GM21717 (cell line): ENCODE measurements around the gene TRIM31.
A peak's percentile ranks its signal among the peaks of the same experiment; 100 is the strongest.

Experiments
- ATAC-seq: cut with Tn5 transposase; IDR thresholded peaks from one replicate; pipeline ENCODE4 v1.9.1; 2021; ENCODE audit warnings: mild to moderate bottlenecking, moderate library complexity; ENCODE audit not compliant: unreplicated experiment

Gene TRIM31

GRCh38 chr6:30113003-30113759 lies at the start of gene TRIM31:
Gene TRIM31 (minus strand): TSS chr6:30113090. CDS start chr6:30112805, 285 bp downstream.
- ATAC-seq, result peak; percentile 38

DNA sequence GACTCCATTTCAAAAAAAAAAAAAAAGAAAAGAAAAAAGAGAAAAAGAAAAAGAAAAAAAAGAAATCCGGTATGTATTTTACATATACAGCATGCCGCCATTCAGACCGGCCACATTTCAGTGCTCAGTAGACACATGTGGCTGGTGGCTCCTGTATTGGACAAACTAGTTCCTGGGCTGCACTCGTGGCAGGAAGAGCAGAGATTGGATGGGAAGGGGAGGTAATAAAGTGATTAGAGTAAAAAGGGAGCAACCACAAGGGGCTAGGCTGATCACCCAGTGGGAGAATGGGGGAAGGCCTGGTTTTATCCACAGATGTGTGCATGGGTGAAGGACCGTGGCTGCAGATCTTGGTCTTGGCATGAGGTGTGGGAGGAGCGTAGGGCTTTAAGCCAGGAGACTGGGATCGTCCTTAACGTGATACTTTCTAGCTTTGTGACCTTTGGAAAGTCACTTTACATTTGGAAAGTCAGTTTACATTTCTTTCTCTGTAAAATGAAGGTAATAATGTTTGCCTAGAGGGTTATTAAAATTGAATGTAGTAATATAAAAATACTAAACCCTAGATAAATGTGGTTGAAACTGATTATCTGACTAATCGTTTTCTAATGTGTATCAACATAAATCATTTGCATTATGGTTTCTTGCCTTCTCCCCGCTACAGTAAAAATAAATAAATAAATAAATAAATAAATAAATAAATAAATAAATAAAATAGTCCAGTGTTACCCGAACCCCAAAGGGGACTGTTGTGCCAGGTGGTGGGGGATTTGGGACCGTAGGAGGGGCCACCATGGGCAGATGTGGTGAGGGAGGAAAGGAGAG lies 49.6 kb upstream of the TRIM31 start:
- ATAC-seq, result no peak

DNA sequence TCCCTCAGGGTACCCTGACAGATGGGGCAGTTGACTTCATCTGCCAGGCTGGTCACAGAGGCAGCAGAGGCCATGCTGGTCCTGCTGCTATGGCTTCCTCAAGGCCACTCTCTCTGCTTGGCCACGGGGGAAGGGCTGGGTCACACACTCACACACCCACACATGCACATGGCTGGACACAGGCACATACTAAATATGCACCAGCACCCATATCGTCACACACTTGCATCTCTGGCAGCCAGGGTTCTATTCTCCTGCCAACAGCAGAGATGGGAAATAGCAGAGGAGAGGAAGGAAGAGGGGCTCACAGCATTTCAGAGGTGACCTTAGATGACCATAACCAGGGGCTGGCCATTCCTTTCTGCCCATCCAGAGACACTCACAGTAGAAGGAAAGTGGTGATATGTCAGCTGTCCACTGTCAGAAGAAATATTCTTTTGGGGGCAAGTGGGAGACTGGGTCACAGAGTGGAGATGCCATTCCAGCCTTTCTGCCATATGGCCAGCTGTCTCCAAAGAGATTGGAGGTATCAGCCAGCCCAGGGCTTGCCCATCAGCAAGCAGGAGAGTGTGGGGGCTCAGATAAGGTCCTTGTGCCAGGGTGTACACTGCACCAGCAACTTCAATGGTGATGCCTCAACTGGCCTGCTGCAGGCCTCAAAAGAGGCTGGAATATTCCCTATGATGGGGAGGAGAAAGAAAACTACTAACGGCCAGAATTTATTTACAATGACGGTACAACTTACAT lies 48.1 kb upstream of the TRIM31 start, which contains the start of gene TRIM10:
TRIM10 (minus strand) TSS at position 427 of the 747 bp plus-strand sequence; CDS start at position 74, 353 bp downstream.
- ATAC-seq, result no peak

- no peak for ATAC-seq
These were observed 47.3 kb upstream of the TRIM31 start for GRCh38 chr6:30160008-30160784.

DNA sequence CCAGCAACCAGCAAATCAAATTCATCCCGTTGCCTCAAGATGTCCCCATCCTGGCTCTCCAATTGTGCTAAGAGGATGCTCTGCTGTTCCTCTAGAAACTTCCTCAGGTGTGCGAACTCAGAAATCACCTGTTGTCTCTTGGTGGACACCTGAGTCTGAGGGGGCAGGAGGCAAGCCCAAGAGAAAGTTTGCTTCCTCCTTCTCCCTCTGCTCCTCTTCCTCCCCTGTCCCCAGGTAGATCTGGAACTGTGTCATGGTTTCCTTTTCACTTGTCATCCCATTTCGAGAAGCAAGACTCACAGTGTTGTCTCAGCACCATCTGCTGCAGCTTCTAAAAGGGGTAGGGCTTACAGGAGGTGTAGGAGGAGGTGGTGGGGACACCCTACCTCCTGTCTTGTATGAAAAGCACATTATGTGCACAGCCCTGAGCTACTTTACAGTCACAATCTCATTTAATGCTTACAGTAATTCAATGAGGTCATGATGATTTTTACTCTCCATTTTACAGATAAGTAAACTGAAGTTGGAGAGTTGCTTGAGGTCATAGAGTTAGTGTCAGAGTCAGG lies 45.7 kb upstream of the TRIM31 start:
- ATAC-seq, result no peak

- no peak for ATAC-seq
These were observed 45.1 kb upstream of the TRIM31 start for GRCh38 chr6:30157999-30158398.

- no peak for ATAC-seq
These were observed 44.7 kb upstream of the TRIM31 start for GRCh38 chr6:30157581-30157980.

DNA sequence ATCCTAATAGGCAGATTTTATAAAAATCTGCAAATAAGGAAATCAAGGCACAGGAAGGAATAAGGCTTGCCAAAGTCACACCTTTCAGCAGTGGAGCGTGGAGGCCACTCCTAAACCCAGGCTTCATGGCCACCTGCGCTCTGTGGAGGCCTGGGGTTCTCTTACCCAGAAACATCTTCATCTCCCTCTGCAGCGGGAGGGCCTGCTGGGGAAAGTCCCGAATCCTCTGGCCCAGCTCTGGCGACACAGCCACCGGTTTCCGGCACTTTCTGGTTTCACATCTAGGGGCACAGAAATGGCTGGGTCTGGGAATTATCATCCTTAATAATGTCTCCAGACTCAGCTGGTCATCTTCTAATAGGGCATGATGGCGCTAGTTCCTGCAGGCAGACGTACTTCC lies 43.9 kb upstream of the TRIM31 start:
- ATAC-seq, result no peak

- no peak for ATAC-seq
These were observed 43.3 kb upstream of the TRIM31 start for GRCh38 chr6:30156262-30156599.

DNA sequence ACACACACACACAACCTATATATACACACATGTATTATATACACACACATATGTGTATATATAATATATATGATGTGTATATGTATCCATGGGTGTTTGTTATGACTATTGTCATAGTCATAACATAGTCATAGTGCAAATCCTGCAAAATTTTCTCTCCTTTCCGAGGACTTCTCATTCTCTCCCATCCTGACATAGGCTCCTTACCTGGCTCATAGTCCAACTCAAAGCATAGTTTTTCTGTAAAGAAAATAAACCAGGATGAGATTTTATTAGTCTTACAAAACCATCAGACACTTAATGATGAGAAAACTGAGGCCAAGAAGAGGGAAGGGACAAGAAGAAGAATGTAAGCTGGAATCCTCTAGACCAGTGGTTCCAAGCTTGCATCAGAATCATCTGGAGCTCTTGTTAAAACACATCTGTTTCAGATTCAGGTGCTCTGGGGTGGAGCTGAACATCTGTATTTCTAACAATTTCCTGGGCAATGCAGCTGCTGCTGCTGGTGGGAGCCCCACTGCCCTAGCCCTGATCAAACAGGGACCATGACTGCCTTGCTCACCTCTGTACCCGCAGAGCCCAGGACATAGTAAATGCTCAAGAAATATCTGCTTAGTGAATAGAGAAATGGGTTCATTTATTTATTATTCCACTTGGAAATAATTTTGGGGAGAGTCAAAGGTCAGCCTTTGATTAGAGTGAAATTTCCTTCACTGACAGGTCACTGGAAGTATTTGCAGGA lies 42.8 kb upstream of the TRIM31 start:
- ATAC-seq, result no peak

GRCh38 chr6:30154709-30155519 lies 42.0 kb upstream of the TRIM31 start:
- no peak for ATAC-seq

DNA sequence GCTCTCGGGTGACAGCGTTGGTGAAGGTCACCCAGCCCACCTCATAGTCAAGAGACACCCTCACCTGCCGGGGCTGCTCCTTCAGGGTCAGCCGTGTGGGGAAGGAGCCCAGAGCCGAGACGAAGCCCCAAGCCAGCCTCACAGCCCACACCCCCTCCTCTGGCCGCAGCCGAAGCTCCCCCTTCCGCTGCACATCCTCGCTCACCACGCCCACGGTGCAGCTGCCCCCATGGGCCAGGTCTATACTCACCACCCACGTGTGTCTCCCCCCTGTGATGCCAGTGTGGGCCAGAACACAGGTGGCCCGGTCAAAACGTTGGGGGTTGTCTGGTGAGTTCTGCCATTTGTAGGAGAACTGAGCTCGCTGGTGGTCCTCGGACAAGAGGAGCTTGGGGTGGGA lies 41.2 kb upstream of the TRIM31 start:
- no peak for ATAC-seq

DNA sequence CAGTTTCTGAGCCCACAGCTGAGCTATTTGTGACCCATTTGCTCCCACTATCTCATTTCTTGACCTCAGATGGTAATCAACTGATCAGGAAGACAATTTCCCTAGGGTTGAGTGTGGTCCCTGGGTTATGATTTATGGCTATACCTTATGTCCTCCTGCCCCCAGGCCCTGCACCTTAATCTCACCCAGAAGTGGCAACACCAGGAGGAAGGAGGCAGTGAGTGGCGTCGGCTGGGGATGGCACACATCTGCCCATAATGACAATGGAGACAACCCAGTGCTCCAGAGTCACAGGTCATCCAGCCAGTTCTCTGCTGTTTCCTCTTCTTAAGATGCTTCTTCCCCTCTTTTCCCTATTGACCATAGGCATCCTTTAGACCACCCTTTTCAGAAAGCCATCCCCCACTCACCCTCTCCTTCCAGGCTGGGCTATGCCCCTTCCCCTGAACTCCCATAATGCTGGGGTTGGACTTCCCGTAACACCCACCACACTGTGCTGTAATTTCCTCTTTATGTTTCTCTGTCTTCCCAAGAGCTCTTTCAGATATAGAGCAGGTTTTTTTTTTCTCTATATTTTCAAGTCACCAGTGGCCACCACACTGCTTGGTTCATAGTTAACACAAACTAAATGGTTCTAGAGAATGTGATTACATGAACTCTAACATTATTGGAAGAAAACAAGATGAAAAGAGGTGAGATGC lies 40.2 kb upstream of the TRIM31 start:
- ATAC-seq, result no peak

- no peak for ATAC-seq
These were observed 39.3 kb upstream of the TRIM31 start for GRCh38 chr6:30152016-30152673.

DNA sequence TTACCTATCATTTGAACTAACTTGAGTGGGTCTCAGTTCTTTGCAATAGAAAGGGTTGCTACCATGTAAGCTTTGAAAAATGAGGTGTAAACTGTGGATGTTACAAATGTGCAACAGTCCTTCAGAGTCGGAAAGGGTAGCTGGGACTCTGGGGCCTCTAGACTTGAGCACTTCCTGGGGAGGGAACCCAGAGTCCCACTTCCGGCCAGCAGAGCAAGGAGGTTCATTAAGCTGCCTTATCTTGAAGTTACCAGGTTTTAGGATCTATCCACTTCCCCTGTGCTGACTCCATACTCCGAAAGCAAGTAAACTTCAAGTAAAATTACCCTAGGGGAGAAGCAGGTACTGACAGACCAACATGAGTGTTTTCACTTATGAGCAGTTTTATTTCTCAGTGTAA lies 38.7 kb upstream of the TRIM31 start:
- ATAC-seq, result no peak

GRCh38 chr6:30150671-30151395 lies 37.9 kb upstream of the TRIM31 start:
- no peak for ATAC-seq
